Activated CD4-positive, CD25-positive, alpha-beta regulatory T cell treated with anti-CD3 and anti-CD28 coated beads, Interleukin-2, amount 50 U/mL, for 16 hours (primary cell): ENCODE data around the gene TAPT1.

Experiments used
- DNase-seq: peaks from one replicate; pipeline ENCODE4 v3.0.0-alpha.2; 2020; ENCODE audit warnings: low read depth, low spot score

The TAPT1 gene

DNA sequence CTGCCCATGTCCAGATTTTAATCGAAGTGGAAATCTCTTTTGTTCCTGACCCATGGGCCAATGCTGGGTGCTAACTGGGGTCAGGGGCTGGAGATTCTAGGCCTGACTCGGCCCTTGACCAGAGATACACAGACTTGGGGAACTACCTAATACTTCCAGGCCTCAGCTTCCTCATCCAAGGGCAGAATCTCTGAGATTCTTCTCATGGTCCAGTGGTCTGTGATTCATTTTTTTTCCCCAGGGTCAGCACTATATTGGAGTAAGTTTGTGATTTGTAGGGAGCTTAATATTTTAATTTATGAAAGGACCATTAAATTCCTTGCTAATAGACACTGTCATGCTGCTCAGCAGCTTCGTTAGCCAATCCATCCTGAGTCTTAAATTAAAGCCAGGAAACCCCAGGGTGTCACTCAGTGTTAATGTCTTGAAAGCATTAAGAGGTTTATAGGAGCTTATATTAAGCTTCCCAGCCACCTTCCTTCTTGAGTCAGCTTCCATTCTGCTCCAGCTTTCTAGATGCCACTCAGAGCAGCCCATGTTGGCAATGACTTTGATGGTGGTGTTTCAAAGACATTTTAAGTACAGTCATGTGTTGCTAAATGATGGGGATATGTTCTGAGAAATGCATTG, 115.5 kb downstream of the TAPT1 start:
- no peak for DNase-seq
